Stimulated activated CD8-positive, alpha-beta memory T cell treated with anti-CD3 and anti-CD28 coated beads, Interleukin-2, amount 100 ng/mL, for 1 hour (primary cell): ENCODE data around the gene HIVEP3.

Experiments used
- DNase-seq, 2 donors: peaks; one replicate each; pipeline ENCODE4 v3.0.0-alpha.2; 2020; ENCODE audit warnings: low read depth in 2 of 2

HIVEP3 gene

DNA sequence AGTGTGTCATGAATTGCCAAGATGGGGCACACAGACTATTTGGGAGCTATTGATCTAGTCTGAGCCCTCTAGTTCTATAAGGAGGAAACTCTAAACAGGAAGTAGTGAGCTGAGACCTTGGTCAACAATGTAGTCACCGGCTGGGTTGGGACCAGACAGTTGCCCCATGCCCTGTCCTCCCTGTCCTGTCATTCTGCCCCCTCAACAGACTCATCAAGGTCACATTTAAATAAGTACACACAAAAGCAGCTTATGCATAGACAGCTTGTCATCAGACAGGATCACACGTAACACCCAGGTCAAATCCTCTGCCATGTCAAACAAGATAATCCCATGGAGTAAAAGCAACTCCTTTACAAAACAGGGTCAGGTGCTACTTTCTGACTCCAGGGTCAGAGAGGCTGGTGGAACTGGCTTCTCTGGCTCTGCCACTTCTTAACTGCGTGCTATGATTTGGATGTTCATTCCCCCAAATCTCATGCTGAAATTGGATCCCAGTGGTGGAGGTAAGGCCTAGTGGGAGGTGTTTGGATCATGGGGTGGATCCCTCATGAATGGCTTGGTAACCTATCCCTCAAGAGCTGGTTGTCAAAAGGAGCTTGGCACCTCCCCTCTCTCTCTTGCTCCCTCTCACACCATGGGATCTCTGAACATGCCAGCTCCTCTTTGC is 128.9 kb downstream of the HIVEP3 start:
- DNase-seq: no peak

DNA sequence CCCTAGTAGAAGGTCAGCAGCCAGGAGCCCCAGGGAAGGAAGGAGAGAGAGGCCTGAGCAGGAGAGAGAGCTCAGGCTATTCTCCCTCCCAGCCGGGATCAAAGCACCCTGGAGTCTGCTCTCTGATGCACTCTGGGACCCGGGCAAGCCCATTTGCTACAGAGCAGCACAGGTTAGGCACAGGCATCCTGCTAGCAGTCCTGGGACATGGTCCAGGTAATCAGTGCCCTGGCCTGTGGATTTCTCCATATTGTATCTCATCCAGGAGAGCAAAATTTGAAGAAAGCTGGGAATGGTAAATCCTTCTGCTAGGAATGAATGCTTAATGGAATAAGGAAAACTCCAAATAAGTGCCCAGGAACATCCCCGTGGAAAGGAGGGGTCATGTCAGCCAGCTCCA is 130.3 kb downstream of the HIVEP3 start:
- DNase-seq: no peak

DNA sequence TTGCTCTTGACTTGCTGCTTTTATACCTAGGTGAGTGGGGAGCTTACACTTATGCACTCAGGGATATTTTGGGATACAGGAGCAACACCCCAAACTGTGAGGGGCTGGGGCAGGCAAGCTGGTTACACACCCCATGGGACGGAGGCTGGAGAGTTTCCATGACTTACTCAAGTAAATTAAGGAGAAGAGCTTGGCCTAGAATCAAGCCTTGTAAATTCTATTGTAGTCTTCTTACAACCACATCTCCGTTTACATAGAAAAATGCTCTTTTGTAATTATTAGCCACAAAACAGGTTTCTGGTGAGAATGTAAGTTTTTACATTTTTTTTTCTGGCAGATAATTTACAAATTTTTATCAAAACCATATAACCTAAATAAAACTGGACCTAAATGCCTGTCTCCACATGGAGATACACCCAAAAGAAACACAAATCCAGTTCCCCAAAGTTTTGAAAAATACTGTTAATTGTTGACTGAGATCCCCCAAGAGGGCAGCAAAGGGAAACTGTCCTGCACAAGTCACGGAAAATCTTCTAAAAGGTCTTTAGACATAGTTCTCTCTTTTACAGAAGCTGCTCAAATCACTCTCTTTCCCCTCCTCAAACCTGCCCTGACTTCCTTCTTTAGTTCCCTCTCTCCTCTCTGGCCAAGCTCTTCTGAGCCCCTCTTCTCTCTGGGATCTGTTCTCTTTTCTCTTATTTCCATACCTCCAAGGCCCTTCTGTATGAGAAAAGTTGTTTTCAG is 134.0 kb downstream of the HIVEP3 start:
- DNase-seq: no peak

GRCh38 chr1:41783189-41783639 is 135.5 kb downstream of the HIVEP3 start:
- DNase-seq: no peak

GRCh38 chr1:41780916-41781315 is 137.8 kb downstream of the HIVEP3 start:
- DNase-seq: no peak

GRCh38 chr1:41780322-41780721 is 138.4 kb downstream of the HIVEP3 start:
- no peak for DNase-seq

DNA sequence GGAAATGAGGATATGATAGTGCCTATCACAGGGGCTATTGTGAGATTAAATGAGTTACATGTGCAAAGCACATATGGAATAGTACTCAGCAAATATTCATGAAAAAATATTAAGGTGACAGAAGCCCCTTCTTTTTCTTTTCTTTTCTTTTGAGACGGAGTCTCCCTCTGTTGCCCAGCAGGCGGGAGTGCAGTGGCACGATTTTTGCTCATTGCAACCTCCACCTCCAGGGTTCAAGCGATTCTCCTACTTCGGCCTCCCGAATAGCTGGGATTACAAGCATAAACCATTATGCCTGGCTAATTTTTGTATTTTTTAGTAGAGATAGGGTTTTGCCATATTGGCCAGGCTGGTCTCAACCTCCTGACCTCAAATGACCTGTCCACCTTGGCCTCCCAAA is 139.4 kb downstream of the HIVEP3 start:
- no peak for DNase-seq

DNA sequence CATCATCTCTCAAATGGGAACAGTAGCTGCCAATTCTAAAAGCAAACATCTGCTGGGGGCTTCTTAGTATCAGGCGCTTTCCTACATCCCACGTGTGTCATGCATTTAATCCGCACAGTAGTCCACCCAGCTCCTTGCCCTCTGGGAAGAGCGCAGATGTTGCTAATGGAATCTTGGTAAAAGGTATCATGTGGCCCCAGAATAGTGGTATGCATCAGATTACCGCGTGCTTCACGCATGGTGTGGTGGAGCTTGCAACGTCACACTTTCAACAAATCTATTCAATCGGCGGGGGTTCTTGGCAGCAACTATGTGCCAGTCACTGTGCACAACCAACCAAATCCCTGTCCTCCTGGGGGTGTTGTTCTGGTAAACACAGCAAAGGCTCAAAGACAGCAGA is 141.0 kb downstream of the HIVEP3 start:
- DNase-seq: no peak

DNA sequence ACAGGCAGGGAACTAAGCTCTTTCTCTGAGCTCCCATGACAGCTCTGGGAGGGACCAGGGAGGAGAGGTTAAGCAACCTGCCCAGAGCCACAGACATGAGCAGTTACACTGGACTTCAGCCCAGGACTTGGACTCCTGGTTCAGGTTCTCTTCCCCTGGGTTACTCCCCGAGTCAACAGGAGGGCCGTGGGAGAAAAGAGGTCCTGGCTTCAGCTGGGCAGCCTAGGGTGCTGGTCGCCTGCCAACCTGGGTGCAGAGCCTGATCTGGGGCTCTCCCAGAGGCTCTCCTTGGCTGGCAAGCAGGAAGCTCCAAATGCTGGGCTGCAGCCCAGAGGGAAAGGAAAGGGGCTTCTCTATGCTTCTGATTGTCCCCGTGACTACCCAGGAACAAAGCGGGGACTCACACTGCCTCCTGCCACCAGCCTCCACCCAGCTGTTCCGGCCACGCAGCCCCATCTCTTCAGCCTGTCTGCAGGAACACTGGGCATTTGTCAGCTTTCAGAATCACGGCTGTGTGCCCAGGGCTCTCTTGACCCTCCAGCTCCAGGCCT is 141.8 kb downstream of the HIVEP3 start:
- no peak for DNase-seq

DNA sequence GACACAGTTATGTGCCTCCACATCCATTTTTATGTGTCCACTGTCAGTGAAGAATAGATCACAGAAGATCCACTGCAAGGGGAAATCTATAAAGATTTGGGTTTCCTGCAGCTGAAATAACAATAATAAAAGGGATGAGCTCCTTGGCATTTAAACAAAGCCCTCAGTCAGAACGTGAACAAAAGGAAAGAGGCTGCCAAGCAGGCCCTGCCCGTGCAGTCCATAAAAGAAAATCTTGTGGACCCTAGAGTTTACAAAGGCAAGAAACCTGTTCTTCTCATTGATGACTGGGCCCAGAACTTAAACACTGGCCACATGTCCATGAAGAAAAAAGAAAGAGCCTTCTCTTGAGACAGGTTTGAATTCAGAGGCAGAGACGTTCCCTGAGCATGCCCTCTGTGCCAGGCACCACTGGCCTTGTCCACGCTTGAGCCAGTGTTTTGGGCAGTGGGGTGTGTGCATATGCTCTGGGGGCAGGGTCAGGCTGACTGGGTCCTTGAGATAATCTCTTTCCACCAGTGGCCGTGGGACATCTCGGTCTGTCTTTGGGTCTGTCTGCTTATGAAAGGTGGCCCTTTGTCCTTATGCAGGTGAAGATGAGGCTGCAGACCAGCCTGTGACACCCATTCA is 142.7 kb downstream of the HIVEP3 start:
- no peak for DNase-seq

DNA sequence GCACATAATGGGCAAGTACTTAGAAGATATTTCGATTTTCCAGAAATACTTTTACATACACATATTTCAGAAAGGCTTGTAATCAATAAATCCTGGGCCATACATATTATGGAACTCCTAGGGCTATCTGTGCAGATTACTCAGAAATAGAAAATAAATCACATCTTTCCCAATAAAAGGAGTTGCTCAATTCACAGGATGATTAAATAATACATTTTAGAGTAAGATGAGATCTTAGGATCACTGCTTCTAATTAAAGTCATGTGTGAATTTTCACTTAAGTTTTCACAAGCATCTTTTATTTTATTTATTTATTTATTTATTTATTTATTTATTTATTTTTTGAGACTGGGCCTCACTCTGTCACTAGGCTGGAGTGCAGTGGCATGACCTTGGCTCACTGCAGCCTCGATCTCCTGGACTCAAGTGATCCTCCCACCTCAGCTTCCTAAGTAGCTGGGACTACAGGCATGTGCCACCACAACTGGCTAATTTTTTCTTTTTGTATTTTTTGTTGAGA is 144.2 kb downstream of the HIVEP3 start:
- DNase-seq: no peak

GRCh38 chr1:41773842-41774241 is 144.9 kb downstream of the HIVEP3 start:
- DNase-seq: no peak

- no peak for DNase-seq
Observed at GRCh38 chr1:41773144-41773591, 145.6 kb downstream of the HIVEP3 start.

- DNase-seq: no peak
Observed at GRCh38 chr1:41769068-41769467, 149.7 kb downstream of the HIVEP3 start.

DNA sequence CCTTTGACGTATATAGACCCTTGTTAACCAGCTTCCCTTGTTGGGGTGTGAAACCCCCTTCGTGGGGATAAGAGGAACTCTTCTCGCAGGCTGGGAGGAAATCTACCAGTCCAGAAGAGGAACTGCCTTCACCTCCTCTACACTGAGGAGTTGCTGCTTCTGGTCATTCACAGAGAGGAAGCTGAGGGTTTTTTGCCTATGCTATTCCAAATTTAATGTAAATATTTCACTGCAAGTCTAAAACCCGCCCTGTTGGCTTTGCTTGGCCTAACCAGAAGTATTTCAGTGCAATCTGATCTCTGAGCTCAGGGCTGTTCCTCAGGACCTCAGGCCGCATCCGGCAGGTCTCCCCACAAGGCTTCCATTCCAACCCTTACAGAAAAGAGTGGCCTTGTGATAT is 150.1 kb downstream of the HIVEP3 start:
- DNase-seq: no peak

DNA sequence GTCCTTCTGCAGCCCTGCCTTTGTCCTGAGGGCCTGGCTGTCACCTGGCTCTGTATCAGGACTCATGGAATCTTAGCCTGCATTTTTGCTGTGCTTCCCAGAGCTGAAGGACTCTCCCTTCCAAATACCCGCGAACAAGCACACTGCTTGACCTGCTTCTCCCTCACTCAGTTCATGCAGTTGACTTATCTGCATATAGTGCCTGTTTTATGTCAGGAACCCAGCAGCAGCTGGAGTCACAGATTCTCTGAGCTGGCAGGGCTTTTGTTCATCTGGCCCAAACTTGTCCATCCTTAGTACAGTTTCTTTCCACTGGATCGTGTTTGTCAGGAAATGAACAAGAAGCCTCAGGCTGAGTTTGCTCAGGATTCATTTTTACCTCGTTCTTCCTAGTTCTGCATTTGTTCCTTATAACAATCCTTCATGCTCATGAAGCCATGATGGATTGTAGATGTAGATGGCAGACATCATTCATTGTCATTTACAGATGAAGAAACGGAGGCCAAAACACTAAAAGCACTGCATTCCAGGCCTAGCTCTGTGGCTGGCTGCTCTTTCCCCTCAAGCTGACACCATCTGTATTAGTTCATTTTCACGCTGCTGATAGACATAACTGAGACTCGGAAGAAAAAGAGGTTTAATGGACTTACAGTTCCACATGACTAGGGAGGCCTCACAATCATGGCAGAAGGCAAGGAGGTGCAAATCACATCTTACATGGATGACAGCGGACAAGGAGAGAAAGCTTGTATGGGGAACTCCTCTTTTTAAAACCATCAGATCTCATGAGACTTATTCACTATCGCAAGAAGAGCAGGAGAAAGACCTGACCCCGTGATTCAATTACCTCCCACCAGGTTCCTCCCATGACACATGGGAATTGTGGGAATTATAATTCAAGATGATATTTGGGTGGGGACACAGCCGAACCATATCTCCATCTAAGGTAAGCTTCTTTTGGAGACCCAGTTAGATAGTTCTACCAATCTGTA is 150.9 kb downstream of the HIVEP3 start:
- no peak for DNase-seq

DNA sequence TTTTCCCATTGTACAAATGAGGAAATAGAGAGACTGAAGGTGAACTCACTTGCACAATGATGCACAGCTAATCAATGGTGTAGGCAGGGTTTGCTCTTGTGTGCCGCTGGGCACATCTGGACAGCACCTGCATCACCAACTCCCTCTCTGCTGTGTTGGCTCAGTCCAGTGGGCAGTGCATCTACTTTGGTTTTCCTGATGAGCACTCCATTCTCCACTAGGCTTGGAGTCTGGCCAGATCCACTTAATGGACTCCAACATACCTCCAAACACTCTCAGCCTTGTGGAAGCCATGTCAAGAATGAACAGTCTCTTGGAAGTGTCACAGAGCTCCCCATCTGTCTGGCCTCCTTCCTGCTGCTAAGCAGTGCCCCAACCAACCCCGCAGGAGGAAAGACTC is 152.2 kb downstream of the HIVEP3 start:
- DNase-seq: no peak

DNA sequence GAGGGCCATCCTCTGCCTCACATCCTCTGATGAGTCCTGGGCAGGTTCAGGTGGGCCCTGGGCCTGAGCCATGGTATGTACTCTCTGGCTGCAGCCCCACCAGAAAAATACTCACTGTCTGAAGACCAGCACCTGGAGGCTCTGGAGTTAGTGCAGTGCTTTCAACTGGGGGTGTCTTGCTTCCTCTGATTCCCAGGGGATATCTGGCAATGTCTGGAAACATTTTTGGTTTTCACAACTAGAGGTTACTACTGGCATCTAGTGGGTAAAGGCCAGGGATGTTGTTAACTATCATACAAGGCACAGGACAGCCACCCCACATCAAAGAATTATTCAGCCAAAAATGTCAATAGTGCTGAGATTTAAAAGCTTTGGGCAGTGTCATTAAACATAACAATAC is 152.7 kb downstream of the HIVEP3 start:
- DNase-seq: no peak

DNA sequence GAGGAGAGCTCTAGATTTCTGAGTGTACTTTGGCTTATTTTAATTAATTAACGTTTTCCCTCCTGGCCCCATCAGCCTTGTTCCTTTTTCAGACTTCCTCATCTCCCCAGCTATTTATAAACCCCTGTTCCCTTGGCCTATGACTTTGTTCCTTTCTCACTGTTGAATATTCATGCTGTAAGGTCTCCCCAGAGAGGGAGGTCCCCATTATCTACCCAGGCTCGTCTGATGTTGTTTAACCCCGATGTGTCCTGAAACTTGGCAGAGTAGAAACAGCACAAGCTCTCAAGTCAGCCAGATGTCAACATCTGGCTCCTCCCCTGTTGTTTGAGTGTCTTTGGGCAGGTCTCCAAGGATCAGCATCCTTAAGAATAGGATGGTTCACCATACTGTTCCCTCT is 153.6 kb downstream of the HIVEP3 start:
- DNase-seq: no peak

- no peak for DNase-seq
Observed at GRCh38 chr1:41764656-41765055, 154.1 kb downstream of the HIVEP3 start.

DNA sequence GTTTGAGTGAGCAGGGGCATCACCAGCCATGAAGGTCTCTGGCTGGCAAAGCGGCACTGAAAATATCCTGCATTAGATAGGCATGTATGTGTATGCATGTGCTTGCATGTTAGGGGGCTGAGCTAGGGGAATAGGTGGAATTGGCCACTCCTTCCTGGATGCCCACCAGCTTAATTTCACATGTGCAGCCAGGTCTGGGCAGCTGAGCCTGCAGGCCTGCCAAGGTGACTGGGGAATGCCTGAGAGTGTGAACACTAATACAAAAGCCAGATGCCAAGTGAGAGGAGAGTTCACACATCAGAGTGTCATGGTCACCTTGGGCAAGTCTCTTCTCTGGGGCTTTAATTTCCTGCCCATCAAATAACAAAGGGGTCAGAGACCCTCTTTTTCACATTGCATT is 155.9 kb downstream of the HIVEP3 start:
- no peak for DNase-seq
